Osteocyte (in vitro differentiated cells): ENCODE measurements around the gene UGT2B10. TPM values are rescaled to one million over a fixed set of nuclear protein-coding genes. Genes with fewer than 3 reads are reported as not detected.
"Not testable (repeated sequence)": the region's sequence is repeated elsewhere in the genome, so short reads cannot be mapped to it uniquely, and the experiment has no call there.

Experiments used
- DNase-seq: peaks from one replicate; pipeline ENCODE4 v3.0.0; 2021; ENCODE audit warnings: mixed read lengths; ENCODE audit not compliant: unreplicated experiment; ENCODE audit errors: extremely low spot score
- H3K27ac Mint-ChIP-seq: one replicate; pipeline ENCODE4 v1.8.0; 2021; ENCODE audit warnings: mild to moderate bottlenecking, mixed read lengths; ENCODE audit not compliant: unreplicated experiment
- H3K27me3 Mint-ChIP-seq: one replicate; pipeline ENCODE4 v1.8.0; 2021; ENCODE audit warnings: mixed read lengths; ENCODE audit not compliant: unreplicated experiment
- H3K36me3 Mint-ChIP-seq: one replicate; pipeline ENCODE4 v1.8.0; 2021; ENCODE audit warnings: mixed read lengths; ENCODE audit not compliant: unreplicated experiment
- H3K4me1 Mint-ChIP-seq: one replicate; pipeline ENCODE4 v1.8.0; 2021; ENCODE audit warnings: mixed read lengths; ENCODE audit not compliant: unreplicated experiment
- H3K4me3 Mint-ChIP-seq: one replicate; pipeline ENCODE4 v1.8.0; 2021; ENCODE audit warnings: mild to moderate bottlenecking, moderate library complexity, mixed read lengths; ENCODE audit not compliant: unreplicated experiment
- H3K9me3 Mint-ChIP-seq: one replicate; pipeline ENCODE4 v1.8.0; 2021; ENCODE audit warnings: mixed read lengths; ENCODE audit not compliant: unreplicated experiment
- CTCF ChIP-seq: fragments of 200-600 bp; sonication (generic); IDR thresholded peaks from 2 replicates; pipeline ENCODE4 v1.5.0; 2021; ENCODE audit warnings: antibody characterized with exemption, mild to moderate bottlenecking, moderate library complexity
- long read RNA-seq: library from polyadenylated mRNA; unstranded; transcript quantifications from one replicate; pipeline ENCODE4 v2.0.0, GENCODE V29; 2021
- total RNA-seq: library from RNA; stranded (reverse); gene quantifications from 2 replicates; pipeline ENCODE4 v1.2.1, GENCODE V29; 2021

UGT2B10 gene
- total RNA-seq = not detected in 2 replicates
- long read RNA-seq = 0 reads

- H3K27me3 Mint-ChIP-seq, H3K4me1 Mint-ChIP-seq, H3K27ac Mint-ChIP-seq, H3K4me3 Mint-ChIP-seq, H3K36me3 Mint-ChIP-seq, H3K9me3 Mint-ChIP-seq, DNase-seq: not testable (repeated sequence)
These were observed at the start of gene UGT2B10 for GRCh38 chr4:68815617-68816409. UGT2B10 (plus strand) TSS chr4:68815994; CDS start chr4:68816020, 26 bp downstream.

- not testable (repeated sequence) for H3K4me1 Mint-ChIP-seq, DNase-seq, H3K27me3 Mint-ChIP-seq, H3K36me3 Mint-ChIP-seq, H3K27ac Mint-ChIP-seq, H3K4me3 Mint-ChIP-seq, H3K9me3 Mint-ChIP-seq
These were observed 44.0 kb upstream of the UGT2B10 start for GRCh38 chr4:68771836-68772235.

GRCh38 chr4:68773699-68774098 lies 42.1 kb upstream of the UGT2B10 start:
- Mint-ChIP-seq H3K27me3 (no peaks in the 10 kb centered on the region), H3K4me3 (no peak overlapping the region), H3K36me3 (no peaks in the 10 kb centered on the region), H3K4me1 (no peaks in the 10 kb centered on the region), H3K27ac (no peak overlapping the region), H3K9me3 (no peaks in the 10 kb centered on the region)
- no peak for DNase-seq
- TF ChIP-seq CTCF = no peak

GRCh38 chr4:68780232-68780631 lies 35.6 kb upstream of the UGT2B10 start:
- no peaks in the 10 kb centered on the region for H3K4me1 Mint-ChIP-seq
- TF ChIP-seq CTCF = no peak
- H3K9me3 Mint-ChIP-seq = peaks cover 18% of the 10 kb centered on the region
- H3K27ac Mint-ChIP-seq = no peak overlapping the region
- no peak for DNase-seq
- H3K4me3 Mint-ChIP-seq = no peak overlapping the region
- H3K36me3 Mint-ChIP-seq = no peaks in the 10 kb centered on the region
- H3K27me3 Mint-ChIP-seq = no peaks in the 10 kb centered on the region

GRCh38 chr4:68797048-68797447 lies 18.7 kb upstream of the UGT2B10 start:
- no peaks in the 10 kb centered on the region for H3K36me3 Mint-ChIP-seq
- H3K9me3 Mint-ChIP-seq = no peaks in the 10 kb centered on the region
- no peaks in the 10 kb centered on the region for H3K4me1 Mint-ChIP-seq
- peaks cover 4% of the 10 kb centered on the region for H3K27me3 Mint-ChIP-seq
- no peak overlapping the region for H3K27ac Mint-ChIP-seq
- TF ChIP-seq CTCF = no peak
- H3K4me3 Mint-ChIP-seq = no peak overlapping the region
- no peak for DNase-seq

GRCh38 chr4:68797618-68798017 lies 18.2 kb upstream of the UGT2B10 start:
- H3K4me3 Mint-ChIP-seq = no peak overlapping the region
- no peaks in the 10 kb centered on the region for H3K9me3 Mint-ChIP-seq
- no peak for TF ChIP-seq CTCF
- H3K4me1 Mint-ChIP-seq = no peaks in the 10 kb centered on the region
- DNase-seq = no peak
- no peaks in the 10 kb centered on the region for H3K36me3 Mint-ChIP-seq
- no peak overlapping the region for H3K27ac Mint-ChIP-seq
- peaks cover 4% of the 10 kb centered on the region for H3K27me3 Mint-ChIP-seq
